ENCODE measurements around the gene GSTO2.

Gene GSTO2

GRCh38 chr10:104323085-104323484 lies 54.1 kb downstream of the GSTO2 start:
- no peak overlapping the region for H2AFZ ChIP-seq (ENCODE audit: low read length)
- H3F3A ChIP-seq (ENCODE audit: low read depth), result no peaks in the 10 kb centered on the region
- H3K9me3 ChIP-seq (ENCODE audit: insufficient read depth, low read depth, low read length), result no peaks in the 10 kb centered on the region
- H3K4me2 ChIP-seq (ENCODE audit: low read depth, low read length, poor library complexity, severe bottlenecking), result peak overlapping the region; percentile 85
- H3K79me2 ChIP-seq (ENCODE audit: insufficient read depth, low read length), result peaks cover 100% of the 10 kb centered on the region
- no peaks in the 10 kb centered on the region for H3K27me3 ChIP-seq (ENCODE audit: insufficient read depth, low read length, poor library complexity, severe bottlenecking)
- H4K20me1 ChIP-seq (ENCODE audit: insufficient read depth, low read length, poor library complexity, severe bottlenecking), result peaks cover 87% of the 10 kb centered on the region
- peaks cover 73% of the 10 kb centered on the region for H3K4me1 ChIP-seq (ENCODE audit: insufficient read depth, low read length, poor library complexity, severe bottlenecking)
- no peaks in the 10 kb centered on the region for H3K9me2 ChIP-seq (replicated peaks; ENCODE audit: low read depth, low read length)
- peak overlapping the region; percentile 23 for H3K9ac ChIP-seq (ENCODE audit: low read depth, low read length, poor library complexity, severe bottlenecking)
- TF ChIP-seq CTCF (conservative IDR thresholded peaks at IDR 0.05; ENCODE audit: low read length), result no peak
- TF ChIP-seq EZH2phosphoT487 (IDR thresholded peaks at IDR 0.05; ENCODE audit: borderline replicate concordance), result no peak
- peak overlapping the region; percentile 42 for H3K4me3 ChIP-seq (ENCODE audit: low read length, poor library complexity, severe bottlenecking)
- H3K36me3 ChIP-seq (ENCODE audit: insufficient read depth, low read length), result no peaks in the 10 kb centered on the region; the same call in 1 of the 2 replicates

- Histone ChIP-seq H3K9me3 (ENCODE audit: insufficient read depth, low read depth, low read length) (no peaks in the 10 kb centered on the region), H3F3A (ENCODE audit: low read depth) (no peaks in the 10 kb centered on the region), H3K4me2 (ENCODE audit: low read depth, low read length, poor library complexity, severe bottlenecking) (peak overlapping the region; percentile 85), H3K36me3 (ENCODE audit: insufficient read depth, low read length) (no peaks in the 10 kb centered on the region; the same call in 1 of the 2 replicates), H3K79me2 (ENCODE audit: insufficient read depth, low read length) (peaks cover 100% of the 10 kb centered on the region), H3K27me3 (ENCODE audit: insufficient read depth, low read length, poor library complexity, severe bottlenecking) (no peaks in the 10 kb centered on the region), H3K4me3 (ENCODE audit: low read length, poor library complexity, severe bottlenecking) (no peak overlapping the region), H3K9me2 (replicated peaks; ENCODE audit: low read depth, low read length) (no peaks in the 10 kb centered on the region), H3K9ac (ENCODE audit: low read depth, low read length, poor library complexity, severe bottlenecking) (peak overlapping the region; percentile 23), H3K4me1 (ENCODE audit: insufficient read depth, low read length, poor library complexity, severe bottlenecking) (peaks cover 80% of the 10 kb centered on the region), H4K20me1 (ENCODE audit: insufficient read depth, low read length, poor library complexity, severe bottlenecking) (peaks cover 83% of the 10 kb centered on the region), H2AFZ (ENCODE audit: low read length) (no peak overlapping the region)
- TF ChIP-seq CTCF (conservative IDR thresholded peaks at IDR 0.05; ENCODE audit: low read length), result no peak
- TF ChIP-seq EZH2phosphoT487 (IDR thresholded peaks at IDR 0.05; ENCODE audit: borderline replicate concordance), result no peak
Measured at GRCh38 chr10:104323760-104324201, 54.8 kb downstream of the GSTO2 start.

- Histone ChIP-seq H4K20me1 (ENCODE audit: insufficient read depth, low read length, poor library complexity, severe bottlenecking) (peaks cover 79% of the 10 kb centered on the region), H3K9ac (ENCODE audit: low read depth, low read length, poor library complexity, severe bottlenecking) (peak overlapping the region; percentile 23), H3K27me3 (ENCODE audit: insufficient read depth, low read length, poor library complexity, severe bottlenecking) (no peaks in the 10 kb centered on the region), H3K79me2 (ENCODE audit: insufficient read depth, low read length) (peaks cover 100% of the 10 kb centered on the region), H3K4me2 (ENCODE audit: low read depth, low read length, poor library complexity, severe bottlenecking) (peak overlapping the region; percentile 85), H3K9me2 (replicated peaks; ENCODE audit: low read depth, low read length) (no peaks in the 10 kb centered on the region), H3K4me3 (ENCODE audit: low read length, poor library complexity, severe bottlenecking) (no peak overlapping the region), H3K36me3 (ENCODE audit: insufficient read depth, low read length) (no peaks in the 10 kb centered on the region; the same call in 1 of the 2 replicates), H3F3A (ENCODE audit: low read depth) (no peaks in the 10 kb centered on the region), H2AFZ (ENCODE audit: low read length) (no peak overlapping the region), H3K9me3 (ENCODE audit: insufficient read depth, low read depth, low read length) (no peaks in the 10 kb centered on the region), H3K4me1 (ENCODE audit: insufficient read depth, low read length, poor library complexity, severe bottlenecking) (peaks cover 85% of the 10 kb centered on the region)
- TF ChIP-seq CTCF (conservative IDR thresholded peaks at IDR 0.05; ENCODE audit: low read length), result no peak
- no peak for TF ChIP-seq EZH2phosphoT487 (IDR thresholded peaks at IDR 0.05; ENCODE audit: borderline replicate concordance)
Measured at GRCh38 chr10:104324221-104324686, 55.3 kb downstream of the GSTO2 start.

Measured in Loucy (cell line).